ENCODE results near the gene BMP7.

- no peak for TF ChIP-seq CTCF (conservative IDR thresholded peaks at IDR 0.05; ENCODE audit: low read depth in 2 of 2)
- no peak for TF ChIP-seq STAT1 (IDR thresholded peaks at IDR 0.05; ENCODE audit: unreplicated experiment)
These were observed 77.8 kb downstream of the BMP7 start for GRCh38 chr20:57188576-57189079.

Measured in GM23338 (cell line).